ENCODE data around the gene MAML3. TPM values are rescaled to one million over a fixed set of nuclear protein-coding genes. Genes with fewer than 3 reads are reported as not detected.

The MAML3 gene
- total and polyA plus RNA-seq, 2 of the 13 experiments (the other 11 are each of a cell fraction or from before 2014, with no cell fraction given), result 0.05 to 0.13 TPM

- TF ChIP-seq PRDM10 (CRISPR knock-in tag; IDR thresholded peaks at IDR 0.05; ENCODE audit: low read depth), result no peak
- TF ChIP-seq ZNF331 (CRISPR knock-in tag; IDR thresholded peaks at IDR 0.05), result no peak
- no peak for TF ChIP-seq TRIM22 (IDR thresholded peaks at IDR 0.05)
- no peak for TF ChIP-seq ZNF546 (CRISPR knock-in tag; conservative IDR thresholded peaks at IDR 0.05)
- no peak for TF ChIP-seq ZNF142 (CRISPR knock-in tag; IDR thresholded peaks at IDR 0.05)
These were observed 75.6 kb downstream of the MAML3 start (continued) for GRCh38 chr4:140078366-140078765.

All from HepG2 (cell line).